Measurements from ENCODE around the gene PRKAG3. TPM values are rescaled to one million over a fixed set of nuclear protein-coding genes. Genes with fewer than 3 reads are reported as not detected.

Gene PRKAG3
- polyA plus RNA-seq, 1 of the 3 experiments (the other 2 are of a cell fraction), result not detected

GRCh38 chr2:218878486-218878885 lies 46.9 kb upstream of the PRKAG3 start:
- H3K4me1 ChIP-seq (ENCODE audit: control insufficient read depth in 1 of 2, insufficient read depth in 2 of 2, low read depth in 1 of 2, low read length in 1 of 2), result peaks cover 0 to 57% of the 10 kb centered on the region in 2 experiments; a peak in 2 of 4 replicates
- no peaks in the 10 kb centered on the region for H3K9me2 ChIP-seq
- peaks cover 3% of the 10 kb centered on the region for H3F3A ChIP-seq (replicated peaks; ENCODE audit: insufficient read depth)
- H3K27me3 ChIP-seq (ENCODE audit: insufficient read depth), result peaks cover 53% of the 10 kb centered on the region
- H3K27ac ChIP-seq (ENCODE audit: low read depth in 2 of 2, low read length in 1 of 2), result peak overlapping the region in 1 of 2 experiments; percentile 55; a peak in 2 of 4 replicates
- H4K20me1 ChIP-seq (ENCODE audit: insufficient read depth), result no peaks in the 10 kb centered on the region
- no peaks in the 10 kb centered on the region for H3K36me3 ChIP-seq (replicated peaks in 1 of 2; ENCODE audit: control insufficient read depth in 1 of 2, insufficient read depth in 2 of 2, low read length in 1 of 2)
- no peaks in the 10 kb centered on the region for H3K79me2 ChIP-seq (ENCODE audit: insufficient read depth)
- POLR2A ChIA-PET, result interaction anchor here (0.8 to 3.4 kb wide), 3 partner anchors 13 to 118 kb away, joined by 3 to 20 read pairs (median 3); no protein-coding TSS in a partner anchor
- no peak overlapping the region for H2AFZ ChIP-seq (ENCODE audit: low read depth)
- H3K4me3 ChIP-seq (ENCODE audit: low read depth in 2 of 2, low read length in 1 of 2), result no peak overlapping the region
- WGBS (ENCODE audit: low lambda C conversion rate), result 77% methylated on average over 6 of the region's 6 CpGs
- TF ChIP-seq FOXM1 (IDR thresholded peaks at IDR 0.05; ENCODE audit: low read depth) (no peak), JUND (IDR thresholded peaks at IDR 0.05) (no peak), PBX3 (IDR thresholded peaks at IDR 0.05) (no peak), EP300 (IDR thresholded peaks at IDR 0.05; ENCODE audit: borderline replicate concordance in 1 of 2, low read depth in 1 of 2, low read length in 1 of 2) (no peak), GABPA (IDR thresholded peaks at IDR 0.05; ENCODE audit: low read depth) (no peak), MXI1 (IDR thresholded peaks at IDR 0.05; ENCODE audit: low read depth, low read length) (no peak), RCOR1 (IDR thresholded peaks at IDR 0.05; ENCODE audit: low read length) (no peak)
- CTCF ChIA-PET, result interaction anchor here (1.4 to 22.5 kb wide), 10 partner anchors 14 to 276 kb away, joined by 4 to 795 read pairs (median 30); partner anchors contain the start of genes CDK5R2 and WNT6
- no peaks in the 10 kb centered on the region for H3K9me3 ChIP-seq
- H3K4me2 ChIP-seq, result no peak overlapping the region
- DNase-seq, result no peak
- H3K9ac ChIP-seq, result no peak overlapping the region

- 60% methylated on average over 1 of the region's 5 CpGs for WGBS (ENCODE audit: low lambda C conversion rate)
- no peaks in the 10 kb centered on the region for H3K9me3 ChIP-seq
- H3K27ac ChIP-seq (ENCODE audit: low read depth in 2 of 2, low read length in 1 of 2), result peak overlapping the region in 1 of 2 experiments; percentile 78; a peak in 1 of 4 replicates
- no peak overlapping the region for H3K4me2 ChIP-seq
- H3K79me2 ChIP-seq (ENCODE audit: insufficient read depth), result no peaks in the 10 kb centered on the region
- TF ChIP-seq RCOR1 (IDR thresholded peaks at IDR 0.05; ENCODE audit: low read length) (no peak), YY1 (IDR thresholded peaks at IDR 0.05; ENCODE audit: low read depth) (no peak), FOXM1 (IDR thresholded peaks at IDR 0.05; ENCODE audit: low read depth) (no peak), MEF2A (IDR thresholded peaks at IDR 0.05; ENCODE audit: borderline replicate concordance, low read depth) (no peak), POLR2AphosphoS5 (IDR thresholded peaks at IDR 0.05; ENCODE audit: low read depth, low read length) (no peak)
- H4K20me1 ChIP-seq (ENCODE audit: insufficient read depth), result no peaks in the 10 kb centered on the region
- no peaks in the 10 kb centered on the region for H3K36me3 ChIP-seq (replicated peaks in 1 of 2; ENCODE audit: control insufficient read depth in 1 of 2, insufficient read depth in 2 of 2, low read length in 1 of 2)
- peaks cover 51% of the 10 kb centered on the region for H3K27me3 ChIP-seq (ENCODE audit: insufficient read depth)
- no peak overlapping the region for H2AFZ ChIP-seq (ENCODE audit: low read depth)
- H3F3A ChIP-seq (replicated peaks; ENCODE audit: insufficient read depth), result peaks cover 3% of the 10 kb centered on the region
- no peaks in the 10 kb centered on the region for H3K9me2 ChIP-seq
- peaks cover 0 to 56% of the 10 kb centered on the region in 2 experiments; a peak in 2 of 4 replicates for H3K4me1 ChIP-seq (ENCODE audit: control insufficient read depth in 1 of 2, insufficient read depth in 2 of 2, low read depth in 1 of 2, low read length in 1 of 2)
- POLR2A ChIA-PET, result interaction anchor here (1.3 to 3.4 kb wide), 2 partner anchors 9 to 20 kb away, joined by 3 to 20 read pairs; no protein-coding TSS in a partner anchor
- DNase-seq, result no peak
- CTCF ChIA-PET, result interaction anchor here (1.0 to 22.5 kb wide), 15 partner anchors 14 to 417 kb away, joined by 3 to 795 read pairs (median 15); partner anchors contain the start of genes NHEJ1 and WNT6
- no peak overlapping the region for H3K4me3 ChIP-seq (ENCODE audit: low read depth in 2 of 2, low read length in 1 of 2)
- no peak overlapping the region for H3K9ac ChIP-seq
Observed at GRCh38 chr2:218877891-218878290, 46.3 kb upstream of the PRKAG3 start.

- 32% methylated on average over 5 of the region's 6 CpGs for WGBS (ENCODE audit: low lambda C conversion rate)
- Histone ChIP-seq H3K27ac (ENCODE audit: low read depth in 2 of 2, low read length in 1 of 2) (peak overlapping the region in 1 of 2 experiments; percentile 78; a peak in 2 of 4 replicates), H3K9me2 (no peaks in the 10 kb centered on the region), H2AFZ (ENCODE audit: low read depth) (no peak overlapping the region), H4K20me1 (ENCODE audit: insufficient read depth) (no peaks in the 10 kb centered on the region), H3K9ac (no peak overlapping the region), H3K4me3 (ENCODE audit: low read depth in 2 of 2, low read length in 1 of 2) (no peak overlapping the region), H3K9me3 (no peaks in the 10 kb centered on the region), H3K79me2 (ENCODE audit: insufficient read depth) (no peaks in the 10 kb centered on the region), H3K4me2 (no peak overlapping the region), H3K4me1 (ENCODE audit: control insufficient read depth in 1 of 2, insufficient read depth in 2 of 2, low read depth in 1 of 2, low read length in 1 of 2) (peaks cover 0 to 54% of the 10 kb centered on the region in 2 experiments; a peak in 2 of 4 replicates), H3K27me3 (ENCODE audit: insufficient read depth) (peaks cover 46% of the 10 kb centered on the region), H3F3A (replicated peaks; ENCODE audit: insufficient read depth) (peaks cover 3% of the 10 kb centered on the region), H3K36me3 (replicated peaks in 1 of 2; ENCODE audit: control insufficient read depth in 1 of 2, insufficient read depth in 2 of 2, low read length in 1 of 2) (no peaks in the 10 kb centered on the region)
- ChIA-PET POLR2A (interaction anchor here (1.2 to 3.4 kb wide), 5 partner anchors 9 to 119 kb away, joined by 3 to 20 read pairs (median 7); no protein-coding TSS in a partner anchor), CTCF (interaction anchor here (0.6 to 22.5 kb wide), 30 partner anchors 15 to 417 kb away, joined by 3 to 795 read pairs (median 12); partner anchors contain the start of genes CDK5R2, IHH, NHEJ1 and RNF25)
- peak; percentile 67 for DNase-seq
- TF ChIP-seq RAD21 (IDR thresholded peaks at IDR 0.05; ENCODE audit: low read length) (no peak), GATA2 (CRISPR knock-in tag; IDR thresholded peaks at IDR 0.05) (peak; percentile 25; the same call in 1 of the 2 replicates), USF1 (IDR thresholded peaks at IDR 0.05; ENCODE audit: borderline replicate concordance, low read depth) (no peak), EP300 (IDR thresholded peaks at IDR 0.05; ENCODE audit: borderline replicate concordance in 1 of 2, low read depth in 1 of 2, low read length in 1 of 2) (peak in 1 of 2 experiments; percentile 12; a peak in 1 of 4 replicates)
Observed at GRCh38 chr2:218877331-218877730, 45.7 kb upstream of the PRKAG3 start.

All from SK-N-SH (cell line).